HG02763 (cell line): ENCODE measurements around the gene RDH16.
A peak's percentile ranks its signal among the peaks of the same experiment; 100 is the strongest.

Experiments used
- ATAC-seq: cut with Tn5 transposase; IDR thresholded peaks from one replicate; pipeline ENCODE4 v1.9.1; 2021; ENCODE audit warnings: mild to moderate bottlenecking, moderate library complexity; ENCODE audit not compliant: unreplicated experiment

The RDH16 gene

GRCh38 chr12:56957229-56958052 lies at the start of gene RDH16:
TSS of gene RDH16 (minus strand) at chr12:56957608. CDS start at chr12:56957462, 146 bp downstream.
- ATAC-seq: no peak

DNA sequence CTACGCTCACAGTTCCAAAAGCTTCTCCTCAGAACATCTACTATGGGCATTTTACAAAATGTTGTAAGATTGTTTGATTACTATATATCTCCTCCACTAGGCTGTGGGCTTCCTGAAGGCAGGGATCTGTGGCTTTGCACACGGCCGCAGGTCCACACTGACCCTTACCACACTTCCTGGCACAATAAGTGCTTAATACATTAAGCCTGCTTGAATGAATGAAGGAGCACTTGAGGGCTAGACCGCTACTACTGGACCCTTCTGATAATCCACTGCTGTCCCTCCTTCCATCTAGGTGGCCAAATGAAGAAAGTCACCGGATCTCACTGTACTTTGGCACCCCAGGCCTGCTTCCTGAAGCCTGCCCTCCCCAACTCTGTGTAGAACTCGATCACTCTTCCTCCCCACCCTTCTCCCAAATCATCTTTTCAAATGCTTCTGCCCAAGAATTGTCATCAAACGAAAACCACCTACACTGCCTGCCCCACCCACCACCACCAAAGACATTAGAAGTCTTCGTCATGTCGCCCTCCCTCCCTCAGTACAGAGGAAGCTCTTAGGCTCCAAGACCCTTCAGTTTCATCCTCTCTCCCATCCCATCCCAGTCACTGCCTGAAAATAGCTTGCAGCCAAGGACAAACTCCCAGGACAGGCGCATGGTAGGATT lies 49.5 kb upstream of the RDH16 start:
- no peak for ATAC-seq

DNA sequence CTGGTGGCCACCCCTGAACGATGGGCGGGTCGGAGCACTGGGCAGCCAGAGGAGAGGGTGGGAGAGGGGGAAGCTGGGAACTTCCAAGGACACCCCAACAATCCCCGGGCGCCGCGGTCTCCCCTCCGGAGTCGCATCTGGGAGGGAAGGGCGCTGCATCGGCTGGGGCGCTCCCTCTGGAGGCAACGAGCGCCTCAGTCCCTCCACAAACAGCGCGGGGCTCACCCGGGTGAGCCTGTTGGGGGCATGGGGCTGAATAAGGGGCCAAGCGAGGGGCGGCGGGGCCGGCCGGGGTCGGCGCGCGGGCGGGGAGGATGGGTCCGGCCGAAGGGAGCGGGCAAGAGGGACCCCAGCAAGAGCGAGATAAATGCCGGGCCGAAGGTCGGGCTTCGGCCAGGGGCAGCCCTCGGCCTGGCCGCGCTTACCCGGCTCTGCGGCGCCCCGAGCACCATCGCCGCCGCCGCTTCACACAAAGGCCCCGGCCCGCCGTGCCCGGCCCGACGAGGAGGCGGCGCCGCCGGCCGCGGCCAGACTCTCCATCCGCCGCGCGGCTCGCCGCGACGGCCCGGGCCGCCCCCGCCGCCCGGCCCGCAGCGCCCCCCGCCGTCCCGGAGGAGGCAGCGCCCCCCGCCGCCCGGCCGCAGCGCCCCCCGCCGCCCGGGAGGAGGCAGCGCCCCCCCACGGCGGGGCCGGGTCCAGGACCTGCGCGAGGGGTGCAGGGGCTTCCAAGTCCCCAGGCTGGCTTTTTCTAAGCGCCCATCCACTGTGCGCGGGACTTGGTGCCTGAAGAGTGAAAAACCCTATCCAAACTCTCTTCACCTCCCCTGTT lies 48.8 kb upstream of the RDH16 start, which contains the start of gene ZBTB39:
Gene ZBTB39, minus strand, starts transcription at position 567 of the 829 bp plus-strand sequence. CDS start 1,629 bp downstream, outside the sequence.
- ATAC-seq: peak; percentile 75

DNA sequence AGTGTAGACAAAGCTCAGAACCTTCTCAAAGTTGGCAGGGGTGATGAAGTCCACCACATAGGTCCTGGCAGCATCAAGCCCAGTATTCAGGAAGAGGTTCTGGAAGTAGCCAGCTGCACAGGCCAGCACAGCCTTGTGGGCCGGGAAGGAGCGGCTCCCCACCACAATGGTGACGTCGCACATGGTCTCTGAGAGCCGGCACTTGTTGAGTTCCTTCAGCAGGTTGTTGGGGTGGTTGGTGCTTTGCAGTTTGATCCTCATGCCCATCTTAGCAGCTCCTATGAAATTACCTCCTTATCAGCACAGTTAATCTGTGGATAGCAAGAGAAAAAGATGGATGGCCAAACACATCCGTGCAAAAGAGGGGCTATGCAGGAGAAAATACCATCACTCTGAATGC lies 47.2 kb upstream of the RDH16 start:
- no peak for ATAC-seq

GRCh38 chr12:57003395-57003794 lies 46.0 kb upstream of the RDH16 start:
- no peak for ATAC-seq

GRCh38 chr12:57001448-57001906 lies 44.1 kb upstream of the RDH16 start:
- ATAC-seq: no peak

GRCh38 chr12:57000393-57000792 lies 43.0 kb upstream of the RDH16 start:
- no peak for ATAC-seq

GRCh38 chr12:56999456-56999855 lies 42.0 kb upstream of the RDH16 start:
- peak; percentile 14 for ATAC-seq

- ATAC-seq: peak; percentile 72
These were observed 41.6 kb upstream of the RDH16 start for GRCh38 chr12:56998981-56999380.

- ATAC-seq: no peak
These were observed 40.9 kb upstream of the RDH16 start for GRCh38 chr12:56998316-56998715.

DNA sequence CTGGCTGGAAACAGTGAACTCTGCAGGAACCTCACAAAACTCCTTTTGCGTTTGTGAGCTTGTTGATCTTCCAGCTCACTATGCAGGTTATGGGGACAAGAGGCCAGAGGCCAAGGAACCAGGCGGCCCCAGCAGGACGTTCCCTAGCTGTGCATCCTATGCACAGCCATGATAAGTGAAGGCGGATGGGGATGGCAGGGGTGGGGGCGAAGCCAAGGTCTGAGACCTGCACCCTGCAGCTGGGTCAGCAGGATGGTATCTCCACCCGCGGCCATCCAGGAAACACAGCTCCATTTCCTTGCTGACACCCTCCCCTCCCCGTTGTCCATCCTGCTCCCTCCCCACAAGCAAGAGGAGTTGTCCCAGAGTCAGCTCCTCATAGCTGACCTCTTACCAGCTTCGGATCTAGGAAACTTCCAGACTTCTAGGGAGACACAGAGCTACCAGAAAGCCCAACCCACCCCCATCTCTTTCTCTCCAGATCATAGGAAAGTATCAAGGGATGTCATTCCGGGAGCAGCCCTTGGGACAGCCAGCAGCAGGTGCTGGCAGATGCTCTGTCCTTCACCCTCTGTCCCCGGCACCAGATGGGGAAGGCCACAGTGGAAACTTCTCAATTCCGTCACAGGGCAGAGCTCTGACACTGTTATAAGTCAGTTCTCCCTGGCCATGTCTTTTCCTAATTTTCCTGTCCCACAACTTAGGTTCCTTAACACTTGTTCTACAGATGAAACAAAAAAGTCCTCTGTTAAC lies 39.6 kb upstream of the RDH16 start:
- no peak for ATAC-seq

DNA sequence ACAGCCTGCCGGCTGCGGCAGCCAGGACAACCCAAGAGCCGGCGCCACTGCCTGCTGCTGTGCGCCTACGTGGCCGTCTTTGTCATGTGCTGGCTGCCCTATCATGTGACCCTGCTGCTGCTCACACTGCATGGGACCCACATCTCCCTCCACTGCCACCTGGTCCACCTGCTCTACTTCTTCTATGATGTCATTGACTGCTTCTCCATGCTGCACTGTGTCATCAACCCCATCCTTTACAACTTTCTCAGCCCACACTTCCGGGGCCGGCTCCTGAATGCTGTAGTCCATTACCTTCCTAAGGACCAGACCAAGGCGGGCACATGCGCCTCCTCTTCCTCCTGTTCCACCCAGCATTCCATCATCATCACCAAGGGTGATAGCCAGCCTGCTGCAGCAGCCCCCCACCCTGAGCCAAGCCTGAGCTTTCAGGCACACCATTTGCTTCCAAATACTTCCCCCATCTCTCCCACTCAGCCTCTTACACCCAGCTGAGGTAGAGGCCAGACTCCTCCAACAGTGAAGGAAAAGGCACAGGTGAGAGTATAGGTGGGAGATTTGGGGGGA lies 38.6 kb upstream of the RDH16 start:
- ATAC-seq: no peak

DNA sequence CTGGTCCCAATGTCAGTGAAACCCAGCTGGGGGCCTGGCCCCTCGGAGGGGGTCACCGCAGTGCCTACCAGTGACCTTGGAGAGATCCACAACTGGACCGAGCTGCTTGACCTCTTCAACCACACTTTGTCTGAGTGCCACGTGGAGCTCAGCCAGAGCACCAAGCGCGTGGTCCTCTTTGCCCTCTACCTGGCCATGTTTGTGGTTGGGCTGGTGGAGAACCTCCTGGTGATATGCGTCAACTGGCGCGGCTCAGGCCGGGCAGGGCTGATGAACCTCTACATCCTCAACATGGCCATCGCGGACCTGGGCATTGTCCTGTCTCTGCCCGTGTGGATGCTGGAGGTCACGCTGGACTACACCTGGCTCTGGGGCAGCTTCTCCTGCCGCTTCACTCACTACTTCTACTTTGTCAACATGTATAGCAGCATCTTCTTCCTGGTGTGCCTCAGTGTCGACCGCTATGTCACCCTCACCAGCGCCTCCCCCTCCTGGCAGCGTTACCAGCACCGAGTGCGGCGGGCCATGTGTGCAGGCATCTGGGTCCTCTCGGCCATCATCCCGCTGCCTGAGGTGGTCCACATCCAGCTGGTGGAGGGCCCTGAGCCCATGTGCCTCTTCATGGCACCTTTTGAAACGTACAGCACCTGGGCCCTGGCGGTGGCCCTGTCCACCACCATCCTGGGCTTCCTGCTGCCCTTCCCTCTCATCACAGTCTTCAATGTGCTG lies 38.0 kb upstream of the RDH16 start:
- ATAC-seq: no peak

- no peak for ATAC-seq
These were observed 36.9 kb upstream of the RDH16 start for GRCh38 chr12:56994231-56994746.

DNA sequence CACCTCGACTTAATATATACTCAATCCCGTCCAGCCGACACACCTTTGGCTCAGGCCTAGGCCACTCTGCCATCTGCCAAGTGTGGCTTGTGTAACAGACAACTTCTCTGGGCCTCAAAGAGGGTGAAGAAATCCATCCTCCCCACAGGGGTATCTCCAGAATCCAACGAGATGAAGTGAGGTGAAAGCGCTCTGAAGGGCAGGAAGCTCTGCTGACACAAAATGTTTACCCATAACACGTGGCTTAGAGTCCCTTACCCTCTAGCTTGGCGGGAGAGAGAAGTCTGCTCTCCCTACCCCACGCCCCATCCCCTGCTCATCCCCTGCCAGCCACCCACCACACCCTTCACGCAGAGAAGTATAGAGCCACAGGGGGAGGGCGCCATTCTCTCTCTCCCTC lies 35.9 kb upstream of the RDH16 start:
- ATAC-seq: no peak

GRCh38 chr12:56991319-56992246 lies 34.2 kb upstream of the RDH16 start:
- ATAC-seq: no peak

DNA sequence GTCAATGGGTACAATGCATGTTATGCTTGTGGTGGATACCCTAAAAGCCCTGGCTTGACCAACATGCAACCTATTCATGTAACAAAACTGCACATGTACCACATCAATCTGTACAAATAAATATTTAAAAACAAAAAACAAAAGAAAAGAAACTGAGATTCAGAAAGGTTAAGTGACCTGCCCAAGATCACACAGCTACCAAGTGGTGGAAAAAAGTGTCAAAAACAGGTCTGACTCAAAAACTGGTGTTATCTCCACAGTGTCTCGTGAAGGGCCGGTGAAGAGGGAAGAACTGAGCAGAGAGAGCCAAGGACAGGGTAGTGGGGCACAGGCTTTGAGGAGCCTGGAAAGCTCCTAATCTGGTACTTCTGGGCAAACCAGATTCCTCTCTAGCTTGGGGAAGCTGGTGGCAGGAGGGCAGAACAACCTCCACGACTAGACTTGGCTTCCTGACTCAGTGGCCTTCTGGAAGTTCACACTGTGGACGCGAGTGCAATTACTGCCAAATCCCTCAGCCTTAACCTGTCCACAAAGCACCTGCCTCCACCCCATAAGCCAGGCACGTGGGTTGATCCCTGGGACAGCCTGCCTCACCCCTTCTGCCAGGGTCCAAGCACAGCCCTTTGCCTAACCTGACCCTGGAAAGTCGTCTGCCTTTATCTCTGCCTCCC lies 33.4 kb upstream of the RDH16 start:
- no peak for ATAC-seq
